ENCODE measurements around the gene CSN3.

CSN3 gene

DNA sequence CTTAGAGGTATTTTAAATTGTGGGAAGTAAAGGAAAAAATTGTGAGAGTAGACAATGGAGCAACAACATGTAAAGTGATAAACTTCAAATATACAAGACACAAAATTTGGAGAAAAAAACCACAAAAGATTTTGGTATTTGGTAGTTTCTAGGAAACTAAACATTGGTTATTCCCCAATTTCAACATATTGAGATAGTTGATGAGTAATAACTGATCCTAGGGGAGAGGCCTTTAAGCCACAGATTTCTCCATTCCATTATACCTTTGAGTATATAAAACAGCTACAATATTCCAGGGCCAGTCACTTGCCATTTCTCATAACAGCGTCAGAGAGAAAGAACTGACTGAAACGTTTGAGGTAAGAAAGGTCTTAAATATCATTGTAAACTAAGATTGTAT, 16.6 kb upstream of the CSN3 start, which contains the start of gene FDCSP:
Gene FDCSP, plus strand, starts transcription at position 301 of the 400 bp plus-strand sequence. CDS start 5,071 bp downstream, outside the sequence.
- TF ChIP-seq ZNF211 (tag by site-specific recombination; IDR thresholded peaks at IDR 0.05; ENCODE audit: low read depth) (no peak), ZNF707 (tag by site-specific recombination; IDR thresholded peaks at IDR 0.05) (no peak), GLI2 (tag by site-specific recombination; IDR thresholded peaks at IDR 0.05; ENCODE audit: borderline replicate concordance, low read depth) (no peak), ZNF544 (tag by site-specific recombination; IDR thresholded peaks at IDR 0.05) (no peak), EGR2 (tag by site-specific recombination; IDR thresholded peaks at IDR 0.05; ENCODE audit: low read depth) (no peak), ZFP3 (tag by site-specific recombination; IDR thresholded peaks at IDR 0.05; ENCODE audit: low read depth) (no peak), ZNF311 (tag by site-specific recombination; IDR thresholded peaks at IDR 0.05; ENCODE audit: borderline replicate concordance) (no peak), ZNF19 (tag by site-specific recombination; IDR thresholded peaks at IDR 0.05; ENCODE audit: low read depth) (no peak), ZNF157 (tag by site-specific recombination; IDR thresholded peaks at IDR 0.05) (no peak), ZNF561 (tag by site-specific recombination; IDR thresholded peaks at IDR 0.05; ENCODE audit: borderline replicate concordance) (no peak), ZNF23 (tag by site-specific recombination; IDR thresholded peaks at IDR 0.05; ENCODE audit: borderline replicate concordance) (no peak), ZNF155 (tag by site-specific recombination; IDR thresholded peaks at IDR 0.05) (no peak), ZBTB21 (tag by site-specific recombination; IDR thresholded peaks at IDR 0.05) (no peak), ZNF701 (tag by site-specific recombination; IDR thresholded peaks at IDR 0.05) (no peak)
- TF ChIP-seq, protein P1, sequence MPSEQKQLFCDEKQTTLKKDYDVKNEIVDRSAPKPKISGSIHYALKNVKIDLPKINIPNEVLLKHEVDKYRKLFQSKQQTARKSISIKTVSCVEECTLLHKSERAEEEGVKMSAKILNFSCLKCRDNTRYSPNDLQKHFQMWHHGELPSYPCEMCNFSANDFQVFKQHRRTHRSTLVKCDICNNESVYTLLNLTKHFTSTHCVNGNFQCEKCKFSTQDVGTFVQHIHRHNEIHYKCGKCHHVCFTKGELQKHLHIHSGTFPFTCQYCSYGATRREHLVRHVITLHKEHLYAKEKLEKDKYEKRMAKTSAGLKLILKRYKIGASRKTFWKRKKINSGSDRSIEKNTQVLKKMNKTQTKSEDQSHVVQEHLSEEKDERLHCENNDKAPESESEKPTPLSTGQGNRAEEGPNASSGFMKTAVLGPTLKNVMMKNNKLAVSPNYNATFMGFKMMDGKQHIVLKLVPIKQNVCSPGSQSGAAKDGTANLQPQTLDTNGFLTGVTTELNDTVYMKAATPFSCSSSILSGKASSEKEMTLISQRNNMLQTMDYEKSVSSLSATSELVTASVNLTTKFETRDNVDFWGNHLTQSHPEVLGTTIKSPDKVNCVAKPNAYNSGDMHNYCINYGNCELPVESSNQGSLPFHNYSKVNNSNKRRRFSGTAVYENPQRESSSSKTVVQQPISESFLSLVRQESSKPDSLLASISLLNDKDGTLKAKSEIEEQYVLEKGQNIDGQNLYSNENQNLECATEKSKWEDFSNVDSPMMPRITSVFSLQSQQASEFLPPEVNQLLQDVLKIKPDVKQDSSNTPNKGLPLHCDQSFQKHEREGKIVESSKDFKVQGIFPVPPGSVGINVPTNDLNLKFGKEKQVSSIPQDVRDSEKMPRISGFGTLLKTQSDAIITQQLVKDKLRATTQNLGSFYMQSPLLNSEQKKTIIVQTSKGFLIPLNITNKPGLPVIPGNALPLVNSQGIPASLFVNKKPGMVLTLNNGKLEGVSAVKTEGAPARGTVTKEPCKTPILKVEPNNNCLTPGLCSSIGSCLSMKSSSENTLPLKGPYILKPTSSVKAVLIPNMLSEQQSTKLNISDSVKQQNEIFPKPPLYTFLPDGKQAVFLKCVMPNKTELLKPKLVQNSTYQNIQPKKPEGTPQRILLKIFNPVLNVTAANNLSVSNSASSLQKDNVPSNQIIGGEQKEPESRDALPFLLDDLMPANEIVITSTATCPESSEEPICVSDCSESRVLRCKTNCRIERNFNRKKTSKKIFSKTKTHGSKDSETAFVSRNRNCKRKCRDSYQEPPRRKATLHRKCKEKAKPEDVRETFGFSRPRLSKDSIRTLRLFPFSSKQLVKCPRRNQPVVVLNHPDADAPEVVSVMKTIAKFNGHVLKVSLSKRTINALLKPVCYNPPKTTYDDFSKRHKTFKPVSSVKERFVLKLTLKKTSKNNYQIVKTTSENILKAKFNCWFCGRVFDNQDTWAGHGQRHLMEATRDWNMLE (tag by site-specific recombination; conservative IDR thresholded peaks at IDR 0.05; ENCODE audit: low read depth): no peak
- TF ChIP-seq, protein P2, sequence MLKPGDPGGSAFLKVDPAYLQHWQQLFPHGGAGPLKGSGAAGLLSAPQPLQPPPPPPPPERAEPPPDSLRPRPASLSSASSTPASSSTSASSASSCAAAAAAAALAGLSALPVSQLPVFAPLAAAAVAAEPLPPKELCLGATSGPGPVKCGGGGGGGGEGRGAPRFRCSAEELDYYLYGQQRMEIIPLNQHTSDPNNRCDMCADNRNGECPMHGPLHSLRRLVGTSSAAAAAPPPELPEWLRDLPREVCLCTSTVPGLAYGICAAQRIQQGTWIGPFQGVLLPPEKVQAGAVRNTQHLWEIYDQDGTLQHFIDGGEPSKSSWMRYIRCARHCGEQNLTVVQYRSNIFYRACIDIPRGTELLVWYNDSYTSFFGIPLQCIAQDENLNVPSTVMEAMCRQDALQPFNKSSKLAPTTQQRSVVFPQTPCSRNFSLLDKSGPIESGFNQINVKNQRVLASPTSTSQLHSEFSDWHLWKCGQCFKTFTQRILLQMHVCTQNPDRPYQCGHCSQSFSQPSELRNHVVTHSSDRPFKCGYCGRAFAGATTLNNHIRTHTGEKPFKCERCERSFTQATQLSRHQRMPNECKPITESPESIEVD (tag by site-specific recombination; IDR thresholded peaks at IDR 0.05): no peak
- H3K4me3 ChIP-seq (ENCODE audit: low read depth, low read length): no peak within 1 kb of the TSS
- H3K27ac ChIP-seq (ENCODE audit: extremely low read depth, low read depth, low read length): no peak within 1 kb of the TSS
- H3K4me1 ChIP-seq (ENCODE audit: control insufficient read depth, insufficient read depth, low read length): no peaks in the 10 kb centered on the region
- no peaks in the 10 kb centered on the region for H3K36me3 ChIP-seq (ENCODE audit: control insufficient read depth in 2 of 2, insufficient read depth in 1 of 2, low read length in 2 of 2)
- POLR2A ChIA-PET: no interaction called here
- no peaks in the 10 kb centered on the region for H3K9me3 ChIP-seq (ENCODE audit: control insufficient read depth, insufficient read depth, low read depth, low read length)
- CTCF ChIA-PET: no interaction called here

DNA sequence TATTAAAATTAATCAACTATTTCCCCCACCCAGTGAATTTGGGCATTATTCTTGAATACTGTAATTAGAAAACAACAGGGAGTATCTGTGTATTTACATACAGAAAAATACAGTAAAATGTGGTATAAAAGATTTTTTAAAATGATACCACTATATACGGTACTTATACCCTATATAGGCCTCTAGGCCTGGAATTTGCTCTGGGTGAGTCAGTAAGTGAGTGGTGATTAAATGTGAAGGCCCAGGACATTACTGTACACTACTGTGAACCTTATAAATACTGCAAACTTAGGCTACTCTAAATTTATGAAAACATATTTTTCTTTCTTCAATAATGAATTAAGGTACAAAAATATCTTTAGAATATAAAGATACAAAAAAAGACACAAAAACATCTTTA, 6.3 kb upstream of the CSN3 start:
- POLR2A ChIA-PET: no interaction called here
- Histone ChIP-seq H3K4me1 (ENCODE audit: control insufficient read depth, insufficient read depth, low read length) (no peaks in the 10 kb centered on the region), H3K27ac (ENCODE audit: extremely low read depth, low read depth, low read length) (no peak overlapping the region), H3K9me3 (ENCODE audit: control insufficient read depth, insufficient read depth, low read depth, low read length) (no peaks in the 10 kb centered on the region), H3K36me3 (ENCODE audit: control insufficient read depth in 2 of 2, insufficient read depth in 1 of 2, low read length in 2 of 2) (no peaks in the 10 kb centered on the region), H3K4me3 (ENCODE audit: low read depth, low read length) (no peak overlapping the region)
- CTCF ChIA-PET: no interaction called here
- TF ChIP-seq GLI4 (tag by site-specific recombination; IDR thresholded peaks at IDR 0.05) (no peak), MEIS1 (CRISPR knock-in tag; IDR thresholded peaks at IDR 0.05; ENCODE audit: borderline replicate concordance) (no peak), ZNF19 (tag by site-specific recombination; IDR thresholded peaks at IDR 0.05; ENCODE audit: low read depth) (no peak), KLF9 (tag by site-specific recombination; IDR thresholded peaks at IDR 0.05; ENCODE audit: low read depth) (no peak)
- TF ChIP-seq, protein P3, sequence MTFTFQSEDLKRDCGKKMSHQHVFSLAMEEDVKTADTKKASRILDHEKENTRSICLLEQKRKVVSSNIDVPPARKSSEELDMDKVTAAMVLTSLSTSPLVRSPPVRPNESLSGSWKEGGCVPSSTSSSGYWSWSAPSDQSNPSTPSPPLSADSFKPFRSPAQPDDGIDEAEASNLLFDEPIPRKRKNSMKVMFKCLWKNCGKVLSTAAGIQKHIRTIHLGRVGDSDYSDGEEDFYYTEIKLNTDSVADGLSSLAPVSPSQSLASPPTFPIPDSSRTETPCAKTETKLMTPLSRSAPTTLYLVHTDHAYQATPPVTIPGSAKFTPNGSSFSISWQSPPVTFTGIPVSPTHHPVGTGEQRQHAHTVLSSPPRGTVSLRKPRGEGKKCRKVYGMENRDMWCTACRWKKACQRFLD (tag by site-specific recombination; IDR thresholded peaks at IDR 0.05): no peak
- TF ChIP-seq, protein P4, sequence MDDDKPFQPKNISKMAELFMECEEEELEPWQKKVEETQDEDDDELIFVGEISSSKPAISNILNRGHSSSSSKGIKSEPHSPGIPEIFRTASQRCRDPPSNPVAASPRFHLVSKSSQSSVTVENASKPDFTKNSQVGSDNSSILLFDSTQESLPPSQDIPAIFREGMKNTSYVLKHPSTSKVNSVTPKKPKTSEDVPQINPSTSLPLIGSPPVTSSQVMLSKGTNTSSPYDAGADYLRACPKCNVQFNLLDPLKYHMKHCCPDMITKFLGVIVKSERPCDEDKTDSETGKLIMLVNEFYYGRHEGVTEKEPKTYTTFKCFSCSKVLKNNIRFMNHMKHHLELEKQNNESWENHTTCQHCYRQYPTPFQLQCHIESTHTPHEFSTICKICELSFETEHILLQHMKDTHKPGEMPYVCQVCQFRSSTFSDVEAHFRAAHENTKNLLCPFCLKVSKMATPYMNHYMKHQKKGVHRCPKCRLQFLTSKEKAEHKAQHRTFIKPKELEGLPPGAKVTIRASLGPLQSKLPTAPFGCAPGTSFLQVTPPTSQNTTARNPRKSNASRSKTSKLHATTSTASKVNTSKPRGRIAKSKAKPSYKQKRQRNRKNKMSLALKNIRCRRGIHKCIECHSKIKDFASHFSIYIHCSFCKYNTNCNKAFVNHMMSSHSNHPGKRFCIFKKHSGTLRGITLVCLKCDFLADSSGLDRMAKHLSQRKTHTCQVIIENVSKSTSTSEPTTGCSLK (tag by site-specific recombination; IDR thresholded peaks at IDR 0.05): no peak
